ENCODE data around the gene WWOX. TPM values are rescaled to one million over a fixed set of nuclear protein-coding genes. Genes with fewer than 3 reads are reported as not detected.

WWOX gene
- total RNA-seq, 3 donors from 2014 or later (not counting 1 experiment from before 2014, with no cell fraction given), result 21.0 to 29.8 (median 27.0) TPM

- no peak for TF ChIP-seq CTCF (IDR thresholded peaks at IDR 0.05)
- DNase-seq (no peak), ATAC-seq (no peak)
- Histone ChIP-seq H3K27me3 (ENCODE audit: control insufficient read depth, insufficient read depth, low read length) (no peaks in the 10 kb centered on the region), H3K27ac (ENCODE audit: low read length) (no peak overlapping the region), H3K36me3 (ENCODE audit: control insufficient read depth, insufficient read depth, low read length) (no peaks in the 10 kb centered on the region), H3K4me3 (ENCODE audit: low read length) (no peak overlapping the region), H3K4me1 (ENCODE audit: control insufficient read depth, insufficient read depth, low read length) (no peaks in the 10 kb centered on the region), H3K9me3 (ENCODE audit: control insufficient read depth, insufficient read depth, low read length) (no peaks in the 10 kb centered on the region)
- intact Hi-C loops (cut with micrococcal nuclease), result no loop called here
- no peaks in the 10 kb centered on the region for H3K27me3 Mint-ChIP-seq (ENCODE audit: low read depth in 2 of 2)
- H3K36me3 Mint-ChIP-seq, result no peaks in the 10 kb centered on the region
- H3K4me3 Mint-ChIP-seq, result no peak overlapping the region
- H3K9me3 Mint-ChIP-seq, result no peaks in the 10 kb centered on the region
- no peak overlapping the region for H3K27ac Mint-ChIP-seq
- no peaks in the 10 kb centered on the region for H3K4me1 Mint-ChIP-seq
Observed at GRCh38 chr16:78837706-78838105, 738.3 kb downstream of the WWOX start.

DNA sequence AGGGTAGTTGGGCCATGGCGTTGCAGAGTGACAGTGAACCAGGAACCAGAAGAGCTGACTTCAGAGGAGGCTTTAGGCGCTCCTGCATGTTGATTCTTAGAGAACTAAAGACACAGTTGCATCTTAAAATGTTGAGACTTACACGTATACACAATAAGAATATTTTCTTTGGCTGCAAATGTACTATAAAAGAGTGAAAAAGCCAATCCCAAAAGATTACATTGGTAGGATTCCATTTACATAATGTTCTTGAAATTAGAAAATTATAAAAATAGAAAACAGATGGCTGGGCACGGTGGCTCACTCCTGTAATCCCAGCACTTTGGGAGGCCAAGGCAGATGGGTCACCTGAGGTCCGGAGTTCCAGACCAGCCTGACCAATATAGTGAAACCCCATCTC lies 738.8 kb downstream of the WWOX start:
- H3K4me1 Mint-ChIP-seq, result no peaks in the 10 kb centered on the region

GRCh38 chr16:78842950-78843349 lies 743.5 kb downstream of the WWOX start:
- intact Hi-C loops (cut with micrococcal nuclease), result no loop called here
- Histone ChIP-seq H3K27ac (ENCODE audit: low read length) (no peak overlapping the region), H3K4me1 (ENCODE audit: control insufficient read depth, insufficient read depth, low read length) (no peaks in the 10 kb centered on the region), H3K36me3 (ENCODE audit: control insufficient read depth, insufficient read depth, low read length) (no peaks in the 10 kb centered on the region), H3K27me3 (ENCODE audit: control insufficient read depth, insufficient read depth, low read length) (no peaks in the 10 kb centered on the region), H3K4me3 (ENCODE audit: low read length) (no peak overlapping the region), H3K9me3 (ENCODE audit: control insufficient read depth, insufficient read depth, low read length) (no peaks in the 10 kb centered on the region)
- H3K36me3 Mint-ChIP-seq, result no peaks in the 10 kb centered on the region
- no peaks in the 10 kb centered on the region for H3K9me3 Mint-ChIP-seq
- ATAC-seq (no peak), DNase-seq (no peak)
- no peak overlapping the region for H3K4me3 Mint-ChIP-seq
- H3K4me1 Mint-ChIP-seq, result no peaks in the 10 kb centered on the region
- TF ChIP-seq CTCF (IDR thresholded peaks at IDR 0.05), result no peak
- H3K27ac Mint-ChIP-seq, result no peak overlapping the region
- peaks cover 0 to 3% of the 10 kb centered on the region in 2 donors for H3K27me3 Mint-ChIP-seq (ENCODE audit: low read depth in 2 of 2)
- 91% methylated on average over 4 of the region's 4 CpGs for WGBS (ENCODE audit: insufficient coverage)

More for the DNA sequence above, 738.8 kb downstream of the WWOX start:
- H3K4me3 Mint-ChIP-seq, result no peak overlapping the region
- H3K27ac ChIP-seq (ENCODE audit: low read length), result no peak overlapping the region
- H3K4me3 ChIP-seq (ENCODE audit: low read length), result no peak overlapping the region
- no peaks in the 10 kb centered on the region for H3K4me1 ChIP-seq (ENCODE audit: control insufficient read depth, insufficient read depth, low read length)
- no peak overlapping the region for H3K27ac Mint-ChIP-seq
- no peak for TF ChIP-seq CTCF (IDR thresholded peaks at IDR 0.05)
- intact Hi-C loops (cut with micrococcal nuclease), result no loop called here
- DNase-seq (no peak), ATAC-seq (no peak)
- 69% methylated on average over 4 of the region's 5 CpGs for WGBS (ENCODE audit: insufficient coverage)
- no peaks in the 10 kb centered on the region for H3K27me3 Mint-ChIP-seq (ENCODE audit: low read depth in 2 of 2)
- no peaks in the 10 kb centered on the region for H3K9me3 Mint-ChIP-seq
- H3K36me3 ChIP-seq (ENCODE audit: control insufficient read depth, insufficient read depth, low read length), result no peaks in the 10 kb centered on the region
- no peaks in the 10 kb centered on the region for H3K27me3 ChIP-seq (ENCODE audit: control insufficient read depth, insufficient read depth, low read length)
- no peaks in the 10 kb centered on the region for H3K36me3 Mint-ChIP-seq
- no peaks in the 10 kb centered on the region for H3K9me3 ChIP-seq (ENCODE audit: control insufficient read depth, insufficient read depth, low read length)

DNA sequence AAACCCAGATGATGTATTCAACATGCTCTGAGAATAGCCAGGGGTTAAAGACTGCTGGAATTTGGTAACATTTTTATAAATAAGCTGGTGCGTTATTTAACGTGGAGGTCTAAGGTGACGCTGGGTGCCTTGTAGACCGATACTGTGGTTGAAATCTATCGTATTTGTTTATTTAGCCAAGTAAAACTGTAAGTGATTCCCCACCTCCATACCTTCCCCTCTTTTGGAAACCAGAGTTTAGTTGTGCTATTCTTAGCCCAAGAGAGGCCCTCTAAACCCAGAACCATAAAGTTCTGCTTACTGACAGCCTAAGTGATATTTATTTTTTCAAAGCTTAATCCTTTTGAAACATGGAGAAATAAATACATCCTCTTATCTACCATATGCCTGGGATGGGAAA lies 744.5 kb downstream of the WWOX start:
- Histone ChIP-seq H3K27ac (ENCODE audit: low read length) (no peak overlapping the region), H3K36me3 (ENCODE audit: control insufficient read depth, insufficient read depth, low read length) (no peaks in the 10 kb centered on the region), H3K9me3 (ENCODE audit: control insufficient read depth, insufficient read depth, low read length) (no peaks in the 10 kb centered on the region), H3K27me3 (ENCODE audit: control insufficient read depth, insufficient read depth, low read length) (no peaks in the 10 kb centered on the region), H3K4me1 (ENCODE audit: control insufficient read depth, insufficient read depth, low read length) (no peaks in the 10 kb centered on the region), H3K4me3 (ENCODE audit: low read length) (no peak overlapping the region)
- Mint-ChIP-seq H3K27me3 (ENCODE audit: low read depth in 2 of 2) (peaks cover 0 to 3% of the 10 kb centered on the region in 2 donors), H3K27ac (no peak overlapping the region), H3K4me1 (no peaks in the 10 kb centered on the region), H3K36me3 (no peaks in the 10 kb centered on the region), H3K4me3 (no peak overlapping the region), H3K9me3 (no peaks in the 10 kb centered on the region)
- ATAC-seq (no peak), DNase-seq (no peak)
- WGBS (ENCODE audit: insufficient coverage), result 97% methylated on average over 5 of the region's 5 CpGs
- intact Hi-C loops (cut with micrococcal nuclease), result no loop called here
- TF ChIP-seq CTCF (IDR thresholded peaks at IDR 0.05), result no peak

All from natural killer cell (primary cell).